OCI-LY3 (cell line): ENCODE data around the gene EXOC4.

Experiments
- H2AFZ ChIP-seq: fragments of 200-600, 300-600 bp; shearing (Covaris generic); 2 replicates; pipeline ENCODE4 v1.6.0; 2014; ENCODE audit warnings: antibody characterized with exemption, low read depth, low read length
- H3K27ac ChIP-seq: fragments of 200-600, 300-600 bp; sonication (generic); 2 replicates; pipeline ENCODE4 v1.5.1; 2014; ENCODE audit warnings: mild to moderate bottlenecking, low read length, moderate library complexity, mixed read lengths
- H3K27me3 ChIP-seq: fragments of 200-600, 300-600 bp; sonication (generic); 2 replicates; pipeline ENCODE4 v1.6.1; 2014; ENCODE audit warnings: low read depth, low read length, mixed read lengths
- H3K36me3 ChIP-seq: fragments of 200-600, 300-600 bp; sonication (generic); replicated peaks from 2 replicates; pipeline ENCODE3; 2014; ENCODE audit warnings: low read depth, low read length, mixed read lengths
- H3K4me1 ChIP-seq: fragments of 300-600, 200-600 bp; sonication (generic); 2 replicates; pipeline ENCODE4 v1.6.1; 2014; ENCODE audit warnings: low read length, mixed read lengths
- H3K4me2 ChIP-seq: fragments of 200-600, 300-600 bp; sonication (generic); 2 replicates; pipeline ENCODE4 v1.6.1; 2014; ENCODE audit warnings: low read length, mixed read lengths
- H3K4me3 ChIP-seq: fragments of 300-600, 200-600 bp; sonication (generic); 2 replicates; pipeline ENCODE4 v1.5.1; 2014; ENCODE audit warnings: antibody characterized with exemption, mild to moderate bottlenecking, low read length, moderate library complexity
- H3K79me2 ChIP-seq: fragments of 300-600, 200-600 bp; shearing (Covaris generic); 2 replicates; pipeline ENCODE4 v1.6.1; 2014; ENCODE audit warnings: mild to moderate bottlenecking, low read length, mixed read lengths
- H3K9ac ChIP-seq: fragments of 300-600, 200-600 bp; shearing (Covaris generic); 2 replicates; pipeline ENCODE4 v1.6.0; 2014; ENCODE audit warnings: mild to moderate bottlenecking, low read length, moderate library complexity
- H3K9me3 ChIP-seq: fragments of 200-600, 300-600 bp; shearing (Covaris generic); 2 replicates; pipeline ENCODE4 v1.6.1; 2014; ENCODE audit warnings: low read length, mixed read lengths; ENCODE audit not compliant: insufficient read depth
- H4K20me1 ChIP-seq: fragments of 200-600, 300-600 bp; sonication (generic); 2 replicates; pipeline ENCODE4 v1.6.1; 2016; ENCODE audit warnings: low read length, mixed read lengths; ENCODE audit not compliant: insufficient read depth
- CTCF ChIP-seq: fragments of 200-600, 300-600 bp; sonication (generic); IDR thresholded peaks from 2 replicates; pipeline ENCODE4 v1.5.1; 2014; ENCODE audit warnings: antibody characterized with exemption, low read length, low read depth
- EZH2phosphoT487 ChIP-seq: fragments of 200-600 bp; shearing (Covaris generic); IDR thresholded peaks from 2 replicates; pipeline ENCODE4 v1.6.1; 2018; ENCODE audit warnings: antibody characterized with exemption, mixed run types, low read depth

Gene EXOC4

GRCh38 chr7:133309333-133309732 lies 56.5 kb downstream of the EXOC4 start:
- no peak overlapping the region for H3K4me2 ChIP-seq
- no peak overlapping the region for H3K27ac ChIP-seq
- H3K4me3 ChIP-seq, result no peak overlapping the region
- H2AFZ ChIP-seq, result no peak overlapping the region
- H3K27me3 ChIP-seq, result no peaks in the 10 kb centered on the region
- H3K4me1 ChIP-seq, result no peaks in the 10 kb centered on the region
- H3K9ac ChIP-seq, result no peak overlapping the region
- no peaks in the 10 kb centered on the region for H3K9me3 ChIP-seq
- H3K79me2 ChIP-seq, result no peaks in the 10 kb centered on the region
- H3K36me3 ChIP-seq, result peaks cover 34% of the 10 kb centered on the region
- no peaks in the 10 kb centered on the region for H4K20me1 ChIP-seq
- TF ChIP-seq EZH2phosphoT487, result no peak
- no peak for TF ChIP-seq CTCF

DNA sequence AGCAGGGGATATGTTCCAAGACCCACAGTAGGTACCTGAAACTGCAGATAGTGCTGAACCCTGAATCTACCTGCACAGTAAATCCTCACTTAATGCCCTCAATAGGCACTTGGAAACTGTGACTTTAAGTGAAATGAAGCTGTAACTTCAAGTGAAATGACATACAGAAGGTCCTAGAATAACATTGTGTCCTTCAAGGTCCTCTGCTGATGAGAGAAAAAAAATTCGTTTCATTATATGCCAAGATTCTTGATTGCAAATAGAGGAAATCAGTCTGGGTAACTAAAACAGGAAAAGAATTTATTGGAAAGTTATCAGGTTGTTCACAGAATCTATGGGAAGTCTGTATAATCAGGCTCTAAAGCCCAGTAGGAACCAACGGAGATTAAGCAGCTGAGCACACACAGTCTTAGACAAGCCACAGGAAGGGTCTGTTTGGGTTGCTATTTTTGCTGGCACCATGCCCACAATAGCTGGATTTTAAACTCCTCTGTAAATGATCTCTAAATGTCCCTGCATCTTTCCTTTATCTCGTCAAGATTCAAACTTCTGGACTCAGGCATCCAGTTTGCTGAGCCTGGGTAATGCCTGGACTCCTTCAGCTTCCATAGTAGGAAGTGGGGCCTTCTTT lies 57.5 kb downstream of the EXOC4 start:
- Histone ChIP-seq H2AFZ (no peak overlapping the region), H3K79me2 (no peaks in the 10 kb centered on the region), H3K27me3 (no peaks in the 10 kb centered on the region), H3K4me1 (no peaks in the 10 kb centered on the region), H3K36me3 (peaks cover 34% of the 10 kb centered on the region), H3K4me2 (no peak overlapping the region), H3K9me3 (no peaks in the 10 kb centered on the region), H4K20me1 (no peaks in the 10 kb centered on the region), H3K9ac (no peak overlapping the region), H3K27ac (no peak overlapping the region), H3K4me3 (no peak overlapping the region)
- TF ChIP-seq CTCF, result no peak
- TF ChIP-seq EZH2phosphoT487, result no peak

DNA sequence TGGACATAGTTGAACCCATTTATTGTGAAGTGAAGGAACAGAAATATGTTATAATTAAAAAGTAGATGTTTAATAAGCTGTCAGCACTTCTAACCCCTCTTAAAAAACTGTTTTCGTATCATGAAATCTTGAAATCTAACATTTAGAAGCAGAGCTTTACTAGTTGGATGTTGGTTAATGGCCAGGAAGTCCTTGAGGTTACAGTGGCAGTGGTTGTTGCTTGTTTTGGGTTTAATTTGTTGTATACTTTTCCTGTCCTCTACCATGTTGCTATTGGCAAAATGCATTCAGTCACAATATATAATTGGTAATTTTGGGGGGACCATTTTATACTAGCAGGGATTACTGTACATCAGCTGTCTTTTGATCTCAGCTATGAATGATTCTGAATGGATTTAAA lies 60.7 kb downstream of the EXOC4 start:
- Histone ChIP-seq H3K4me3 (no peak overlapping the region), H3K9ac (no peak overlapping the region), H3K4me1 (no peaks in the 10 kb centered on the region), H3K9me3 (no peaks in the 10 kb centered on the region), H3K4me2 (no peak overlapping the region), H3K27me3 (no peaks in the 10 kb centered on the region), H3K27ac (no peak overlapping the region), H3K36me3 (peaks cover 17% of the 10 kb centered on the region), H2AFZ (no peak overlapping the region), H4K20me1 (no peaks in the 10 kb centered on the region), H3K79me2 (no peaks in the 10 kb centered on the region)
- TF ChIP-seq EZH2phosphoT487 (no peak), CTCF (no peak)

GRCh38 chr7:133314084-133314483 lies 61.2 kb downstream of the EXOC4 start:
- Histone ChIP-seq H3K79me2 (no peaks in the 10 kb centered on the region), H3K27ac (no peak overlapping the region), H3K4me3 (no peak overlapping the region), H4K20me1 (no peaks in the 10 kb centered on the region), H3K27me3 (no peaks in the 10 kb centered on the region), H3K4me1 (no peaks in the 10 kb centered on the region), H3K9me3 (no peaks in the 10 kb centered on the region), H3K9ac (no peak overlapping the region), H3K36me3 (peaks cover 14% of the 10 kb centered on the region), H2AFZ (no peak overlapping the region), H3K4me2 (no peak overlapping the region)
- TF ChIP-seq CTCF (no peak), EZH2phosphoT487 (no peak)
